AG09309 (cell line): ENCODE measurements around the gene RXYLT1.

Source experiments
- DNase-seq: peaks from one replicate; pipeline ENCODE4 v3.0.0-alpha.2; 2010; ENCODE audit warnings: low read depth
- H3K4me3 ChIP-seq: 2 replicates; pipeline ENCODE4 v1.5.1; 2011; ENCODE audit warnings: mild to moderate bottlenecking, low read depth, low read length, moderate library complexity; ENCODE audit not compliant: control insufficient read depth
- TF ChIP-seq, protein P1 (sequence below): IDR thresholded peaks from 2 replicates; pipeline ENCODE4 v1.5.1; 2011; ENCODE audit warnings: mild to moderate bottlenecking, low read depth, low read length, inconsistent platforms; ENCODE audit not compliant: insufficient read depth, control insufficient read depth; ENCODE audit errors: missing control alignments

The RXYLT1 gene

DNA sequence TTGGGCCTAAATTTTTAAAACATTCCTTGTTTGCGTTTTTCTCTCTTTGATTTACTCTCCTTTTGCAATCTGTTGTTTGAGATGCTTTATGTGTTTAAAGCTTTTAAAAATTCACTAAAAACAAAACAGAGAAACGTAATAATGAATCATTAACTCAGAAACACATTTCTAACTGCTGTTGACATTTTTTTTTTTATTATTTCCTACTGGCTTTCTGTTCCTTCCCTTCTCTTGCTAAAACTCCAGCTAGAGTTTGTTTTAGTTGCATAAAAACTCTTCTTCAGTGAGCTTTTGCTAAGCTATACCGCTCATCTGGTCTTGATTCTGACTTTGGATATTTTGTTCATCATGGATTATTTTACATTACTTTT, 35.8 kb downstream of the RXYLT1 start:
- H3K4me3 ChIP-seq, result no peak overlapping the region
- TF ChIP-seq, protein P1, sequence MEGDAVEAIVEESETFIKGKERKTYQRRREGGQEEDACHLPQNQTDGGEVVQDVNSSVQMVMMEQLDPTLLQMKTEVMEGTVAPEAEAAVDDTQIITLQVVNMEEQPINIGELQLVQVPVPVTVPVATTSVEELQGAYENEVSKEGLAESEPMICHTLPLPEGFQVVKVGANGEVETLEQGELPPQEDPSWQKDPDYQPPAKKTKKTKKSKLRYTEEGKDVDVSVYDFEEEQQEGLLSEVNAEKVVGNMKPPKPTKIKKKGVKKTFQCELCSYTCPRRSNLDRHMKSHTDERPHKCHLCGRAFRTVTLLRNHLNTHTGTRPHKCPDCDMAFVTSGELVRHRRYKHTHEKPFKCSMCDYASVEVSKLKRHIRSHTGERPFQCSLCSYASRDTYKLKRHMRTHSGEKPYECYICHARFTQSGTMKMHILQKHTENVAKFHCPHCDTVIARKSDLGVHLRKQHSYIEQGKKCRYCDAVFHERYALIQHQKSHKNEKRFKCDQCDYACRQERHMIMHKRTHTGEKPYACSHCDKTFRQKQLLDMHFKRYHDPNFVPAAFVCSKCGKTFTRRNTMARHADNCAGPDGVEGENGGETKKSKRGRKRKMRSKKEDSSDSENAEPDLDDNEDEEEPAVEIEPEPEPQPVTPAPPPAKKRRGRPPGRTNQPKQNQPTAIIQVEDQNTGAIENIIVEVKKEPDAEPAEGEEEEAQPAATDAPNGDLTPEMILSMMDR, result no peak
- no peak for DNase-seq

DNA sequence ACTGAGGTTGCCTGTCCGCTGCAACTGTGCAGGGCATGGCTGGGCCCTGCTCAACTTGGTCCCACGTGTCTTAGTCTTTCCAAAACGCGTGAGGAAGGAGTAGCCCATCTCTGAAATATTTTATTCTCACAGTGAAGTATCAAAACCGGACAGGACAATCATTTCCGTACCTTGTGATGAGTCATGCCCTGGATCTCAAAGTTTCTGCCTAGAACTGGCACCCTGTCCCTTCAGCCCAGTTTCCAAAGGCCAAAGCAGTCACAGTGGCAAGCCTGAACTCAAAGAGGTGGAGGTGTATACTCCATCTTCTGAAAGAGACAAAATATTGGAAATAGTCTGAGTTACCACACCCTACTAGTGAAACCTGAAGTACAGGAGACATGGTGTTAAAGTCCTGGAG, 36.3 kb downstream of the RXYLT1 start:
- H3K4me3 ChIP-seq, result no peak overlapping the region

GRCh38 chr12:63820427-63820826, 40.7 kb downstream of the RXYLT1 start:
- TF ChIP-seq, protein P1, result no peak
- no peak for DNase-seq
- no peak overlapping the region for H3K4me3 ChIP-seq

More for the DNA sequence above, 36.3 kb downstream of the RXYLT1 start:
- no peak for DNase-seq
- TF ChIP-seq, protein P1, result no peak

DNA sequence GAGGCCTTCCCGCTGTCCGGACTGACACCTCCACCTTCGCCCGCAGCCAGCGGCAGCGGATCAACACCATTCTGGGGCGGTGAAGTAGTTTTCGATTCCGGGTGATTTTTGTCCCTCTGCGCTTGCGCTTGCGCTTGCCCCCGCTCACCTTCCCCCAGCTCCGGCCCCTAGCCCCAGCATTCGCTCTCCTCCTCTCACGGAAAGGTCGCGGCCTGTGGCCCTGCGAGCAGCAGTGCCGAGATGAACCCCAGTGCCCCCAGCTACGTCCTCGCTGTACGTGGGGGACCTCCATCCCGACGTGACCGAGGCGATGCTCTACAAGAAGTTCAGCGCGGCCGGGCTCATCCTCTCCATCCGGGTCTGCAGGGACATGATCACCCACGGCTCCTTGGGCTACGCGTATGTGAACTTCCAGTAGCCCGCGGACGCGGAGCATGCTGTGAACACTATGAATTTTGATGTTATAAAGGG, 42.1 kb downstream of the RXYLT1 start:
- DNase-seq, result no peak
- H3K4me3 ChIP-seq, result peak overlapping the region; percentile 48
- TF ChIP-seq, protein P1, result no peak

DNA sequence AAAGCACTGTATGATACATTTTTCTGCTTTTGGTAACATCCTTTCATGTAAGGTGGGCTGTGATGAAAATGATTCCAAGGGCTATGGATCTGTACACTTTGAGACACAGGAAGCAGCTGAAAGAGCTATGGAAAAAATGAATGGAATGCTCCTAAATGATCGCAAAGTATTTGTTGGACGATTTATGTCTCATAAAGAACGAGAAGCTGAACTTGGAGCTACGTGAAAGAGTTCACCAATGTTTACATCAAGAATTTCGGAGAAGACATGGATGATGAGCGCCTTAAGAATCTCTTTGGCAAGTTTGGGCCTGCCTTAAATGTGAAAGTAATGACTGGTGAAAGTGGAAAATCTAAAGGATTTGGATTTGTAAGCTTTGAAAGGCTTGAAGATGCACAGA, 42.6 kb downstream of the RXYLT1 start:
- TF ChIP-seq, protein P1, result no peak
- no peak for DNase-seq
- H3K4me3 ChIP-seq, result no peak overlapping the region; the same call in 1 of the 2 replicates

DNA sequence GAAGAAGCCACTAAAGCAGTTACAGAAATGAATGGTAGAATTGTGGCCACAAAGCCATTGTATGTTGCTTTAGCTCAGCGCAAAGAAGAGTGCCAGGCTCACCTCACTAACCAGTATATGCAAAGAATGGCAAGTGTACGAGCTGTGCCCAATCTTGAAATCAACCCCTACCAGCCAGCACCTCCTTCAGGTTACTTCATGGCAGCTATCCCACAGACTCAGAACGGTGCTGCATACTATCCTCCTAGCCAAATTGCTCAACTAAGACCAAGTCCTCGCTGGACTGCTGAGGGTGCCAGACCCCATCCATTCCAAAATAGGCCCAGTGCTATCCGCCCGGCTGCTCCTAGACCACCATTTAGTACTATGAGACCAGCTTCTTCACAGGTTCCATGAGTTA, 43.3 kb downstream of the RXYLT1 start:
- no peak overlapping the region for H3K4me3 ChIP-seq
- TF ChIP-seq, protein P1, result no peak
- DNase-seq, result no peak
